Right lobe of liver (tissue), 4 donors: ENCODE measurements around the gene CANX.

Experiments
- POLR2A ChIP-seq: fragments of 450-650 bp; IDR thresholded peaks from one replicate; pipeline ENCODE4 v1.6.1; 2017; ENCODE audit warnings: antibody characterized with exemption, mild to moderate bottlenecking
- TF ChIP-seq, protein P1 (sequence below), 4 donors: fragments of 200-600 bp in 3 of 4; fragments of 450-650 bp in 1 of 4; IDR thresholded peaks; one replicate each; pipeline versions ENCODE4 v1.5.1 to v1.8.0; 2016 to 2022; ENCODE audit warnings: antibody characterized with exemption in 4 of 4, mild to moderate bottlenecking in 2 of 4
- donor health status: DM: no; HTN: no; CAD: no.
- donor health status: DM: no; HTN: no; CAD: no.
- donor health status: DM: no; HTN: yes; CAD: no.

DNA sequence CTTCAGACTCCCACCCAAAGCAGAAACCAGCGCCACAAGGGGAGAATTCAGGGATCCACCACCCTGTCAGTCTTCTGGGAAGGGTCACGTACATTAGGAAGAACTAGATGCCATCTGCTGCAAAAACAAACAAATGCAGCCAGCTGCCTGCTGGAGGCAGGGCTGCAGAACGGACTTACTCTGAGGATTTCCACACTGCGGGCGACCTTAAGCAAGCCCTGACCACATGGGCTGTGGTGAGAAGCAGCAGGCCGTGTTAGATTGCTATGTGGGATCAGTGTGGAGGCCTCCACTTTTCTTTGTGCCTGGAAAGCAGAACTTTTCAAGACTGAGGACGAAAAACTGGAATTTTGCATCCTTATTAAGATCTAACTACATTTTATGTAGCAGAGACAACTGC lies 81.6 kb downstream of the CANX start:
- TF ChIP-seq POLR2A: no peak
- TF ChIP-seq, protein P1, sequence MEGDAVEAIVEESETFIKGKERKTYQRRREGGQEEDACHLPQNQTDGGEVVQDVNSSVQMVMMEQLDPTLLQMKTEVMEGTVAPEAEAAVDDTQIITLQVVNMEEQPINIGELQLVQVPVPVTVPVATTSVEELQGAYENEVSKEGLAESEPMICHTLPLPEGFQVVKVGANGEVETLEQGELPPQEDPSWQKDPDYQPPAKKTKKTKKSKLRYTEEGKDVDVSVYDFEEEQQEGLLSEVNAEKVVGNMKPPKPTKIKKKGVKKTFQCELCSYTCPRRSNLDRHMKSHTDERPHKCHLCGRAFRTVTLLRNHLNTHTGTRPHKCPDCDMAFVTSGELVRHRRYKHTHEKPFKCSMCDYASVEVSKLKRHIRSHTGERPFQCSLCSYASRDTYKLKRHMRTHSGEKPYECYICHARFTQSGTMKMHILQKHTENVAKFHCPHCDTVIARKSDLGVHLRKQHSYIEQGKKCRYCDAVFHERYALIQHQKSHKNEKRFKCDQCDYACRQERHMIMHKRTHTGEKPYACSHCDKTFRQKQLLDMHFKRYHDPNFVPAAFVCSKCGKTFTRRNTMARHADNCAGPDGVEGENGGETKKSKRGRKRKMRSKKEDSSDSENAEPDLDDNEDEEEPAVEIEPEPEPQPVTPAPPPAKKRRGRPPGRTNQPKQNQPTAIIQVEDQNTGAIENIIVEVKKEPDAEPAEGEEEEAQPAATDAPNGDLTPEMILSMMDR (IDR thresholded peaks at IDR 0.05): no peak
